GM20000 (cell line): ENCODE data around the gene RHPN2.

Experiments used
- DNase-seq: peaks from one replicate; pipeline ENCODE4 v3.0.0; 2012; ENCODE audit warnings: low spot score
- CTCF ChIP-seq: IDR thresholded peaks from 2 replicates; pipeline ENCODE4 v1.5.1; 2012; ENCODE audit warnings: mild to moderate bottlenecking, control low read depth; ENCODE audit errors: extremely low read depth, missing control alignments

Gene RHPN2

DNA sequence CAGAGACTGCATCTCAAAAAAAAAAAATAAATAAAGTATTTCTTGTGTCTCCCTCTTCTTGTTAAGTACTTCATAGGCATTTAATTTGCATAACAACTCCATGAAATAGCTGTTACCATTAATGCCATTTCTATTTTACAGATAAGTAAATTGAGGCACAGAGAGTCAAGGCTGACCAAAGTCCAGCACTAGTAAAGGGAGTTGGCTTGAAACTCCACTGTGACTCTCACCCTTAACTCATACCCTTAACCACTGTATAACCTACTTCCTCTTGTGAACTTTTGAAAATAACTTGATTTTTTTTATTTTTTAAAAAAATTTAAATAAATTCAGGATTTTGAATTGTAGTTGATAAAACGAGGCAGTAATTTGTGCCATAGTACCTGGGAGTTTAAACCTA, 22.3 kb upstream of the RHPN2 start:
- TF ChIP-seq CTCF = no peak
- no peak for DNase-seq

DNA sequence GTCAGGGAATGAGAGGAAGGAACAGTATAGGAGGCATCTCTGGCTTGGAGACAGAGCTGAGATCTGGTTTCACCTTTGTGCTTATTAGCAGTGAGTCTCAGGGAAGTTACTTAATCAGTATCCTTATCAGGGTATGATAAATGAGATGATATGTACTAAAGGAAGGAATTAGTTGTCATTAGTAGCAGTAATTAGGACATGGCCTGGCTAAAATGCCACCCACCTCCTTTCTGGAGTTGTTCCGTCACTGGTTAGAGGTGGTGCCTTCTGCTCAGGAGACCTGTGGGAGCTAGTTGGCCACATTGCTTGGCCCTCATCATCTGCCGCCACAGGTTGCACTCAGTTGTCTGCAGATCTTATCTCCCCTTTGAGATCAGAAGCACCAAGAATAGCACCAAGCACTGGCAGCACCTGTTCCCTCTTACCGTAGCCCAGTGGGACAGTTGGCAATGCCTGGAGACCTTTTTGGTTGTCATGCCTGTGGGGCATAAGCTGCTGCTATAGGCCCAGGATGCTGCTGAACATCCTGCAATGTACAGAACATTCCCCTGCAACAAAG, 21.0 kb upstream of the RHPN2 start:
- no peak for TF ChIP-seq CTCF
- no peak for DNase-seq

- TF ChIP-seq CTCF = no peak
- peak; percentile 90 for DNase-seq
Observed at GRCh38 chr19:33080761-33081681, 16.3 kb upstream of the RHPN2 start, which contains the start of gene GPATCH1. Gene GPATCH1, plus strand, starts transcription at chr19:33081181. Its CDS starts 13 bp downstream, at chr19:33081194.

GRCh38 chr19:33075519-33075918, 10.8 kb upstream of the RHPN2 start:
- no peak for TF ChIP-seq CTCF

DNA sequence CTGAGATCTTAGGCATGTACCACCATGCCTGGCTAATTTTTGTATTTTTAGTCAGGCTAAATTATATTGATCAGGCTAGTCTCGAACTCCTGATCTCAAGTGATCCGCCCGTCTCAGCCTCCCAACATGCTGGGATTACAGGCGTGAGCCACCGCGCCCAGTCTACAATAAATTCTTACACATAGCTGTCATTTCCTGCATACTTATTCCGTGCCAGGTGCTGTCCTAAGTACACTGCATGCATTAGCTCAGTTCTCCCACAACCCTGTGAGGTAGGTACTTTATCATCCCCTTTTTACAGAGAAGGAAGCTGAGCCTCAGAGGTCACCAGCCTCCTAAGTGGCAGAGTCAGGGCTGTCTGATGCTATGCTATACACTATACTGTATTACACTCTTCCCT, 7.2 kb upstream of the RHPN2 start:
- DNase-seq = no peak

More at GRCh38 chr19:33075519-33075918, 10.8 kb upstream of the RHPN2 start:
- no peak for DNase-seq

DNA sequence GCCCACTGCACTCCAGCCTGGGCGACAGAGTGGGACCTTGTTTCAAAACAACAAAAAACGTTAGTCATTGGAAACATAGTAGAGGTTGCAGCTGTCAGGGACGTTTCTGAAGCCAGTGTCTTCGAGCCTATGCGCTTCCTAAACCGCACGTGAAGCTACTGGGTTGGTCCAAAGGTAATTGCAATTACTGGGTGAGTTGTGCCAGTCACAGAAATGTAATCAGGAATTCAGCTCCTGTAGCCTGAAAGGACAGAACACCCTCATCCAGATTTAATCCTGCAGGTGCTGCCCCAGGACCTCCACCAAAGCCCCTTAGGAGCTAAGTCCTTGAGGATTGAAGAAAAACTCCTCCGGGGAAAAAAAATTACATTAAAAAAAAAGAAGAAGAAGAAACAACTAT, 2.4 kb upstream of the RHPN2 start:
- no peak for TF ChIP-seq CTCF
- no peak for DNase-seq

More for the DNA sequence above, 7.2 kb upstream of the RHPN2 start:
- no peak for TF ChIP-seq CTCF

- TF ChIP-seq CTCF = no peak
- DNase-seq = no peak
Observed at GRCh38 chr19:33066543-33066942, 1.9 kb upstream of the RHPN2 start.
